Activated CD4-positive, alpha-beta memory T cell treated with anti-CD3 and anti-CD28 coated beads for 36 hours (primary cell): Measurements from ENCODE around the gene PNLIP. TPM values are rescaled to one million over a fixed set of nuclear protein-coding genes. Genes with fewer than 3 reads are reported as not detected.

ENCODE experiments used
- CTCF ChIA-PET: fragments of 350-600 bp; sonication (Branson Sonifier 250); formaldehyde crosslinking; loops from one replicate; lab custom pipeline; 2021; ENCODE audit warnings: antibody characterized with exemption, inconsistent platforms; lab: Charles Lee
- POLR2A ChIA-PET: fragments of 350-600 bp; sonication (Branson Sonifier 250); formaldehyde crosslinking; loops from one replicate; lab custom pipeline; 2021; ENCODE audit warnings: antibody characterized with exemption; lab: Charles Lee
- DNase-seq: peaks from one replicate; pipeline ENCODE4 v3.0.0-alpha.2; 2020
- H3K27ac Mint-ChIP-seq: one replicate; pipeline ENCODE4 v1.8.0; 2021; ENCODE audit warnings: mixed read lengths
- H3K27me3 Mint-ChIP-seq: one replicate; pipeline ENCODE4 v1.8.0; 2021; ENCODE audit warnings: mixed read lengths
- H3K36me3 Mint-ChIP-seq: one replicate; pipeline ENCODE4 v1.8.0; 2021; ENCODE audit warnings: mixed read lengths
- H3K4me1 Mint-ChIP-seq: one replicate; pipeline ENCODE4 v1.8.0; 2021; ENCODE audit warnings: low read depth, mixed read lengths
- H3K4me3 Mint-ChIP-seq: one replicate; pipeline ENCODE4 v1.8.0; 2021; ENCODE audit warnings: mild to moderate bottlenecking, mixed read lengths
- H3K9me3 Mint-ChIP-seq: one replicate; pipeline ENCODE4 v1.8.0; 2021; ENCODE audit warnings: mixed read lengths
- intact Hi-C: fragments of 100-400 bp; cut with micrococcal nuclease; formaldehyde crosslinking; loops from one replicate; pipeline ENCODE4 v1.15.1; 2023
- total RNA-seq, 2 experiments: library from RNA; stranded (reverse); gene quantifications; one replicate each; pipeline ENCODE4 v1.2.3, GENCODE V29; 2021

PNLIP gene
- total RNA-seq, 2 experiments from 2014 or later: not detected

- no peaks in the 10 kb centered on the region for H3K27me3 Mint-ChIP-seq
- POLR2A ChIA-PET: no interaction called here
- H3K36me3 Mint-ChIP-seq: no peaks in the 10 kb centered on the region
- H3K4me1 Mint-ChIP-seq: no peaks in the 10 kb centered on the region
- intact Hi-C loops: no loop called here
- CTCF ChIA-PET: no interaction called here
- H3K27ac Mint-ChIP-seq: no peak overlapping the region
- peaks cover 2% of the 10 kb centered on the region for H3K9me3 Mint-ChIP-seq
- H3K4me3 Mint-ChIP-seq: no peak overlapping the region
- no peak for DNase-seq
Observed at GRCh38 chr10:116588995-116589394, 43.3 kb downstream of the PNLIP start.

GRCh38 chr10:116589926-116590325, 44.2 kb downstream of the PNLIP start:
- ChIA-PET POLR2A (no interaction called here), CTCF (no interaction called here)
- Mint-ChIP-seq H3K36me3 (no peaks in the 10 kb centered on the region), H3K27ac (no peak overlapping the region), H3K27me3 (no peaks in the 10 kb centered on the region), H3K9me3 (peaks cover 2% of the 10 kb centered on the region), H3K4me3 (no peak overlapping the region), H3K4me1 (no peaks in the 10 kb centered on the region)
- intact Hi-C loops: no loop called here
- no peak for DNase-seq

- H3K27ac Mint-ChIP-seq: no peak within 1 kb of the TSS
- H3K9me3 Mint-ChIP-seq: peaks cover 2% of the 10 kb centered on the region
- POLR2A ChIA-PET: no interaction called here
- H3K27me3 Mint-ChIP-seq: no peaks in the 10 kb centered on the region
- no peaks in the 10 kb centered on the region for H3K36me3 Mint-ChIP-seq
- CTCF ChIA-PET: no interaction called here
- intact Hi-C loops: no loop called here
- DNase-seq: no peak
- H3K4me3 Mint-ChIP-seq: no peak within 1 kb of the TSS
- no peaks in the 10 kb centered on the region for H3K4me1 Mint-ChIP-seq
Observed at GRCh38 chr10:116590590-116591444, 45.1 kb downstream of the PNLIP start, which contains the start of gene PNLIPRP1. TSS of gene PNLIPRP1 (plus strand) at chr10:116590959. CDS start at chr10:116591130, 171 bp downstream.

GRCh38 chr10:116593139-116593740, 47.5 kb downstream of the PNLIP start:
- Mint-ChIP-seq H3K4me1 (no peaks in the 10 kb centered on the region), H3K27me3 (no peaks in the 10 kb centered on the region), H3K27ac (no peak overlapping the region), H3K36me3 (no peaks in the 10 kb centered on the region), H3K9me3 (peaks cover 2% of the 10 kb centered on the region), H3K4me3 (no peak overlapping the region)
- CTCF ChIA-PET: no interaction called here
- intact Hi-C loops: no loop called here
- POLR2A ChIA-PET: no interaction called here
- no peak for DNase-seq

- Mint-ChIP-seq H3K36me3 (no peaks in the 10 kb centered on the region), H3K27me3 (no peaks in the 10 kb centered on the region), H3K27ac (no peak overlapping the region), H3K4me1 (no peaks in the 10 kb centered on the region), H3K9me3 (no peaks in the 10 kb centered on the region), H3K4me3 (no peak overlapping the region)
- no peak for DNase-seq
- ChIA-PET POLR2A (no interaction called here), CTCF (no interaction called here)
- intact Hi-C loops: no loop called here
Observed at GRCh38 chr10:116594525-116595035, 48.8 kb downstream of the PNLIP start.

GRCh38 chr10:116596062-116596461, 50.3 kb downstream of the PNLIP start:
- H3K36me3 Mint-ChIP-seq: no peaks in the 10 kb centered on the region
- no peaks in the 10 kb centered on the region for H3K9me3 Mint-ChIP-seq
- H3K4me3 Mint-ChIP-seq: no peak overlapping the region
- H3K4me1 Mint-ChIP-seq: no peaks in the 10 kb centered on the region
- ChIA-PET CTCF (no interaction called here), POLR2A (no interaction called here)
- intact Hi-C loops: no loop called here
- no peaks in the 10 kb centered on the region for H3K27me3 Mint-ChIP-seq
- DNase-seq: no peak
- H3K27ac Mint-ChIP-seq: no peak overlapping the region

GRCh38 chr10:116597543-116597942, 51.8 kb downstream of the PNLIP start:
- peaks cover under 1% of the 10 kb centered on the region for H3K27me3 Mint-ChIP-seq
- H3K4me3 Mint-ChIP-seq: no peak overlapping the region
- no peaks in the 10 kb centered on the region for H3K4me1 Mint-ChIP-seq
- no peaks in the 10 kb centered on the region for H3K36me3 Mint-ChIP-seq
- intact Hi-C loops: no loop called here
- no peaks in the 10 kb centered on the region for H3K9me3 Mint-ChIP-seq
- H3K27ac Mint-ChIP-seq: no peak overlapping the region
- ChIA-PET CTCF (no interaction called here), POLR2A (no interaction called here)
- DNase-seq: no peak

GRCh38 chr10:116598329-116598728, 52.6 kb downstream of the PNLIP start:
- Mint-ChIP-seq H3K27ac (no peak overlapping the region), H3K4me3 (no peak overlapping the region), H3K27me3 (peaks cover 2% of the 10 kb centered on the region), H3K4me1 (no peaks in the 10 kb centered on the region), H3K9me3 (no peaks in the 10 kb centered on the region), H3K36me3 (no peaks in the 10 kb centered on the region)
- CTCF ChIA-PET: no interaction called here
- intact Hi-C loops: no loop called here
- DNase-seq: no peak
- POLR2A ChIA-PET: no interaction called here

GRCh38 chr10:116599991-116600390, 54.3 kb downstream of the PNLIP start:
- CTCF ChIA-PET: no interaction called here
- Mint-ChIP-seq H3K9me3 (no peaks in the 10 kb centered on the region), H3K36me3 (no peaks in the 10 kb centered on the region), H3K4me1 (no peaks in the 10 kb centered on the region), H3K4me3 (no peak overlapping the region), H3K27ac (no peak overlapping the region), H3K27me3 (peaks cover 2% of the 10 kb centered on the region)
- DNase-seq: no peak
- POLR2A ChIA-PET: no interaction called here
- intact Hi-C loops: no loop called here

- Mint-ChIP-seq H3K4me1 (no peaks in the 10 kb centered on the region), H3K27ac (no peak overlapping the region), H3K9me3 (no peaks in the 10 kb centered on the region), H3K4me3 (no peak overlapping the region), H3K27me3 (peaks cover 7% of the 10 kb centered on the region), H3K36me3 (no peaks in the 10 kb centered on the region)
- ChIA-PET POLR2A (no interaction called here), CTCF (no interaction called here)
- intact Hi-C loops: no loop called here
- DNase-seq: no peak
Observed at GRCh38 chr10:116602648-116603400, 57.1 kb downstream of the PNLIP start.

- POLR2A ChIA-PET: no interaction called here
- intact Hi-C loops: no loop called here
- H3K9me3 Mint-ChIP-seq: no peaks in the 10 kb centered on the region
- no peak overlapping the region for H3K27ac Mint-ChIP-seq
- H3K4me3 Mint-ChIP-seq: no peak overlapping the region
- no peaks in the 10 kb centered on the region for H3K4me1 Mint-ChIP-seq
- no peaks in the 10 kb centered on the region for H3K36me3 Mint-ChIP-seq
- CTCF ChIA-PET: no interaction called here
- H3K27me3 Mint-ChIP-seq: peaks cover 20% of the 10 kb centered on the region
- no peak for DNase-seq
Observed at GRCh38 chr10:116606061-116606483, 60.3 kb downstream of the PNLIP start.

GRCh38 chr10:116607336-116607735, 61.6 kb downstream of the PNLIP start:
- intact Hi-C loops: no loop called here
- Mint-ChIP-seq H3K9me3 (no peaks in the 10 kb centered on the region), H3K27ac (no peak overlapping the region), H3K4me1 (no peaks in the 10 kb centered on the region), H3K4me3 (no peak overlapping the region), H3K27me3 (peaks cover 20% of the 10 kb centered on the region), H3K36me3 (no peaks in the 10 kb centered on the region)
- CTCF ChIA-PET: no interaction called here
- POLR2A ChIA-PET: no interaction called here
- no peak for DNase-seq
